H1 (cell line): ENCODE results near the gene CUTA. TPM values are rescaled to one million over a fixed set of nuclear protein-coding genes. Genes with fewer than 3 reads are reported as not detected.

Experiments
- CTCF ChIA-PET: fragments of 300-600 bp; sonication (Branson Sonifier 250); formaldehyde crosslinking; loops from one replicate; lab custom pipeline; 2021; ENCODE audit not compliant: partially characterized antibody; lab: Charles Lee
- POLR2A ChIA-PET: fragments of 300-600 bp; sonication (Branson Sonifier 250); formaldehyde crosslinking; loops from one replicate; lab custom pipeline; 2021; ENCODE audit warnings: inconsistent platforms; ENCODE audit not compliant: partially characterized antibody; lab: Charles Lee
- DNase-seq, 2 experiments: peaks; one replicate each; pipeline versions ENCODE4 v3.0.0 to v3.0.0-alpha.2; 2010 to 2022; ENCODE audit warnings: low spot score in 2 of 2, low read depth in 1 of 2, mixed read lengths in 1 of 2
- FAIRE-seq: peaks from 2 replicates; lab custom pipeline; 2011; peaks lifted over from hg19 to GRCh38; lab: Jason Lieb, UNC
- H2AFZ ChIP-seq: 2 replicates; pipeline ENCODE4 v1.8.1; 2012; ENCODE audit warnings: low read length, inconsistent platforms
- H2AK5ac ChIP-seq: 2 replicates; pipeline ENCODE4 v1.6.1; 2013; ENCODE audit warnings: low read depth, low read length
- H2BK120ac ChIP-seq: replicated peaks from 2 replicates; pipeline ENCODE3; 2013; ENCODE audit warnings: low read depth, low read length, inconsistent platforms
- H2BK12ac ChIP-seq: 2 replicates; pipeline ENCODE4 v1.6.1; 2013; ENCODE audit warnings: low read depth, low read length
- H2BK15ac ChIP-seq: 2 replicates; pipeline ENCODE4 v1.6.1; 2013; ENCODE audit warnings: low read length
- H2BK20ac ChIP-seq: 2 replicates; pipeline ENCODE4 v1.6.1; 2013; ENCODE audit warnings: low read length
- H2BK5ac ChIP-seq: 2 replicates; pipeline ENCODE4 v1.6.1; 2013; ENCODE audit warnings: low read depth, low read length
- H3K14ac ChIP-seq: 2 replicates; pipeline ENCODE4 v1.6.1; 2013; ENCODE audit warnings: inconsistent platforms; ENCODE audit not compliant: insufficient read length
- H3K18ac ChIP-seq: 2 replicates; pipeline ENCODE4 v1.6.1; 2013; ENCODE audit warnings: low read length; ENCODE audit errors: extremely low read depth
- H3K23ac ChIP-seq: 2 replicates; pipeline ENCODE4 v1.6.1; 2013; ENCODE audit warnings: inconsistent platforms; ENCODE audit not compliant: insufficient read length
- H3K23me2 ChIP-seq: 2 replicates; pipeline ENCODE4 v1.6.1; 2013; ENCODE audit warnings: low read depth, low read length
- H3K27ac ChIP-seq: 2 replicates; pipeline ENCODE4 v1.6.1; 2011; ENCODE audit warnings: low read depth, low read length, inconsistent platforms
- H3K27me3 ChIP-seq, 4 experiments: replicated peaks in 1 of 4; 1 replicate in 1 of 4; 2 replicates in 3 of 4; pipeline versions ENCODE4 v1.6.1 to v1.8.1; 2011 to 2013; ENCODE audit warnings: low read length in 3 of 4, mild to moderate bottlenecking in 3 of 4, inconsistent platforms in 2 of 4, mixed read lengths in 2 of 4, moderate library complexity in 1 of 4; ENCODE audit not compliant: control insufficient read depth in 3 of 4, insufficient read depth in 3 of 4; ENCODE audit errors: extremely low read depth in 1 of 4
- H3K36me3 ChIP-seq, 4 experiments: 2 replicates each; pipeline versions ENCODE4 v1.6.1 to v1.8.1; 2011 to 2013; ENCODE audit warnings: mild to moderate bottlenecking in 4 of 4, low read length in 3 of 4, moderate library complexity in 2 of 4, control low read depth in 1 of 4, inconsistent platforms in 1 of 4; ENCODE audit not compliant: insufficient read depth in 4 of 4, control insufficient read depth in 2 of 4
- H3K4ac ChIP-seq: replicated peaks from 2 replicates; pipeline ENCODE3; 2013; ENCODE audit warnings: low read length, low read depth, mixed read lengths, inconsistent platforms; ENCODE audit not compliant: insufficient read length
- H3K4me1 ChIP-seq, 4 experiments: replicated peaks in 1 of 4; 1 replicate in 1 of 4; 2 replicates in 3 of 4; pipeline versions ENCODE4 v1.6.1 to v1.8.1; 2011 to 2013; ENCODE audit warnings: low read length in 3 of 4, inconsistent platforms in 2 of 4, mixed read lengths in 1 of 4; ENCODE audit not compliant: insufficient read depth in 4 of 4, control insufficient read depth in 3 of 4
- H3K4me2 ChIP-seq, 2 experiments: 2 replicates each; pipeline versions ENCODE4 v1.6.1 to v1.8.1; 2011 to 2013; ENCODE audit warnings: low read depth in 2 of 2, low read length in 2 of 2, control low read depth in 1 of 2, inconsistent platforms in 1 of 2, mild to moderate bottlenecking in 1 of 2; ENCODE audit not compliant: insufficient read depth in 1 of 2
- H3K4me3 ChIP-seq, 4 experiments: fragments of 200-600, 300-600 bp in 1 of 4; sonication (generic), shearing (Covaris generic), sonication (Bioruptor Twin) in 1 of 4; 2 replicates each; pipeline versions ENCODE4 v1.5.1 to v1.8.1; 2011 to 2016; ENCODE audit warnings: low read length in 4 of 4, low read depth in 3 of 4, control low read depth in 2 of 4, inconsistent platforms in 2 of 4, mild to moderate bottlenecking in 2 of 4, mixed read lengths in 1 of 4, moderate library complexity in 1 of 4; ENCODE audit not compliant: insufficient read depth in 2 of 4; ENCODE audit errors: extremely low read depth in 1 of 4
- H3K56ac ChIP-seq: replicated peaks from 2 replicates; pipeline ENCODE3; 2013; ENCODE audit warnings: low read depth, mild to moderate bottlenecking, mixed read lengths, low read length, inconsistent platforms; ENCODE audit not compliant: insufficient read length
- H3K79me1 ChIP-seq: 2 replicates; pipeline ENCODE4 v1.6.1; 2013; ENCODE audit warnings: low read depth, low read length, control low read depth
- H3K79me2 ChIP-seq, 2 experiments: 2 replicates each; pipeline versions ENCODE4 v1.6.1 to v1.8.1; 2012 to 2013; ENCODE audit warnings: low read length in 2 of 2, mild to moderate bottlenecking in 2 of 2, inconsistent platforms in 1 of 2; ENCODE audit not compliant: insufficient read depth in 2 of 2, control insufficient read depth in 1 of 2
- H3K9ac ChIP-seq, 4 experiments: replicated peaks in 1 of 4; 1 replicate in 1 of 4; 2 replicates in 3 of 4; pipeline versions ENCODE4 v1.6.1 to v1.8.1; 2011 to 2013; ENCODE audit warnings: low read depth in 3 of 4, low read length in 3 of 4, control low read depth in 2 of 4, mild to moderate bottlenecking in 2 of 4, moderate library complexity in 2 of 4, inconsistent platforms in 1 of 4; ENCODE audit errors: extremely low read depth in 1 of 4
- H3K9me3 ChIP-seq, 2 experiments: 2 replicates each; pipeline versions ENCODE4 v1.6.1 to v1.8.1; 2012 to 2013; ENCODE audit warnings: mild to moderate bottlenecking in 2 of 2, moderate library complexity in 2 of 2, control low read depth in 1 of 2, inconsistent platforms in 1 of 2, low read depth in 1 of 2, low read length in 1 of 2, mixed read lengths in 1 of 2; ENCODE audit not compliant: insufficient read depth in 2 of 2
- H4K20me1 ChIP-seq, 2 experiments: replicated peaks in 1 of 2; 2 replicates each; pipeline versions ENCODE3 to v1.8.1; 2011 to 2013; ENCODE audit warnings: inconsistent platforms in 2 of 2, low read length in 2 of 2, mild to moderate bottlenecking in 1 of 2; ENCODE audit not compliant: insufficient read depth in 2 of 2, control insufficient read depth in 1 of 2
- H4K5ac ChIP-seq: 2 replicates; pipeline ENCODE4 v1.6.1; 2013; ENCODE audit warnings: low read length, low read depth, mixed read lengths, inconsistent platforms; ENCODE audit not compliant: insufficient read length
- H4K8ac ChIP-seq: 2 replicates; pipeline ENCODE4 v1.8.0; 2013; ENCODE audit warnings: mild to moderate bottlenecking, moderate library complexity, low read length, inconsistent platforms; ENCODE audit not compliant: insufficient read depth; ENCODE audit errors: extremely low read depth
- H4K91ac ChIP-seq: replicated peaks from 2 replicates; pipeline ENCODE3; 2013; ENCODE audit warnings: low read length, mixed read lengths, inconsistent platforms; ENCODE audit not compliant: insufficient read length
- ASH2L ChIP-seq: fragments of 200-600, 300-600 bp; sonication (generic); IDR thresholded peaks from one replicate; pipeline ENCODE4 v1.7.1; 2017; ENCODE audit warnings: low read length
- POLR2A ChIP-seq, 2 experiments: IDR thresholded peaks; 1 replicate in 1 of 2; 2 replicates in 1 of 2; pipeline ENCODE4 v1.6.1; 2011; ENCODE audit warnings: low read depth in 2 of 2, low read length in 2 of 2, mild to moderate bottlenecking in 2 of 2; ENCODE audit errors: control extremely low read depth in 1 of 2
- POLR2AphosphoS5 ChIP-seq: IDR thresholded peaks from 2 replicates; pipeline ENCODE4 v1.6.1; 2011; ENCODE audit warnings: low read depth, low read length
- WGBS, 2 experiments: shearing (Covaris generic) in 1 of 2; methylation state at CpG; one replicate each; pipeline versions ENCODE4 v1.1.6 to v1.1.7; 2013 to 2015; ENCODE audit warnings: low lambda C conversion rate in 2 of 2, mixed read lengths in 2 of 2, inconsistent platforms in 1 of 2, low coverage in 1 of 2, missing lambda C conversion rate in 1 of 2; ENCODE audit not compliant: insufficient replicate concordance in 2 of 2, insufficient coverage in 1 of 2, insufficient read length in 1 of 2; ENCODE audit errors: extremely low coverage in 1 of 2, missing lambda C conversion rate in 1 of 2; 5-methylcytosine and 5-hydroxymethylcytosine counted together
- polyA plus RNA-seq, 7 experiments: library from polyadenylated mRNA; depleted of rRNA in 3 of 7; stranded (reverse) in 5 of 7; unstranded in 2 of 7; fragments of >200 nt in 5 of 7; fragments of 200-250 nt in 2 of 7; gene quantifications; 1 replicate in 5 of 7; 2 replicates in 1 of 7; 4 replicates in 1 of 7; pipeline versions ENCODE4 v1.2.1 to v1.2.3, GENCODE V29; 2011 to 2013; ENCODE audit warnings: missing spikeins in 2 of 7, mixed read lengths in 2 of 7
- total RNA-seq: library from RNA; stranded (reverse); fragmentation: NEBNext Ultra II Directional; extraction: Animal tissue kit (Norgen Biotek cat#: 25700); gene quantifications from 2 replicates; pipeline ENCODE4 v1.2.1, GENCODE V29; 2021

The CUTA gene
- total and polyA plus RNA-seq, 2 of the 8 experiments (the other 6 are each of a cell fraction or from before 2014, with no cell fraction given) = 297 to 460 TPM

DNA sequence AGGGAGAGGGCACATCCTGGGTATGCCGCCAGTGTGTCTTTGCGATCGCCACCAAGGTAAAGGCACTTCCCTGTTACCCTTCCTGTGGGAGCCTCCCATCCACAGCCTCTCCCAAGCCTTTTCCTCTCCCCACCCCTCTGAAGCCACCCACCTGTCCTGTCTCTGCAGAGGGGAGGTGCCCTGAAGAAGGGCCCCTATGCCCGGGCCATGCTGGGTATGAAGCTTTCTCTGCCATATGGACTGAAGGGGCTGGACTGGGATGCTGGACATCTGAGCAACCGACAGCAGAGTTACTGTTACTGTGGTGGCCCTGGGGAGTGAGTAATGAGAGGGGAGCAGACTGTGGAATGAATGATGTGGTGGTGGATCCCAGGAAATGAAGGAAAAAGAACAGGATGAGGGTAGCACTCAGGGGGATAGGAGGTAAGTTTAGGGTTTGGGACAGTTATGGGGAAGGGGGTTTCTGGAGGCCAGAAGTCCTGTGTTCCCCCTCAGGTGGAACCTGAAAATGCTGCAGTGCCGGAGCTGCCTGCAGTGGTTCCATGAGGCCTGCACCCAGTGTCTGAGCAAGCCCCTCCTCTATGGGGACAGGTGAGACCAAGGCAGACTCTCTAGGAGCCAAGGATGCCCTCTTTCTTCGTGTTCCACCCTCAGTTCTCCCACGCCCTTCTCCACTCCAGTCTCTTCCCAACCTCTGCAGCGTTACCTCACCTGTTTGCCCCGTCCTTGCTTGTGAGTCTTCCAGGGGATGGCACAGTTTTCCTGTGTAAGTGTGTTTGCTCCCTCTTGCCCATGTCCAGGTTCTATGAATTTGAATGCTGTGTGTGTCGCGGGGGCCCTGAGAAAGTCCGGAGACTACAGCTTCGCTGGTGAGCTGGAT, 4.4 kb downstream of the CUTA start:
- Histone ChIP-seq H2BK20ac (no peak overlapping the region), H3K14ac (no peak overlapping the region), H3K36me3 (peaks cover 7 to 45% (median 29%) of the 10 kb centered on the region in 4 experiments; a peak in 7 of 8 replicates), H4K5ac (no peak overlapping the region), H3K4me3 (no peak overlapping the region), H3K9me3 (no peaks in the 10 kb centered on the region), H3K79me2 (peaks cover 11 to 36% of the 10 kb centered on the region in 2 experiments), H2BK120ac (no peak overlapping the region), H3K4me1 (peaks cover 1 to 22% (median 10%) of the 10 kb centered on the region in 4 experiments), H3K27ac (no peak overlapping the region), H3K4ac (no peak overlapping the region), H3K23ac (no peak overlapping the region), H3K4me2 (no peak overlapping the region), H2BK5ac (0 out of 2 replicates have a peak overlapping the region, but pooled peaks have one; percentile 16), H3K9ac (no peak overlapping the region), H3K56ac (no peak overlapping the region), H3K18ac (no peak overlapping the region), H3K23me2 (peaks cover 18% of the 10 kb centered on the region), H4K20me1 (peaks cover 4 to 17% of the 10 kb centered on the region in 2 experiments), H3K79me1 (peaks cover 9% of the 10 kb centered on the region; the same call in 1 of the 2 replicates), H2AFZ (no peak overlapping the region), H4K8ac (no peak overlapping the region), H3K27me3 (no peaks in the 10 kb centered on the region), H2BK12ac (no peak overlapping the region), H2BK15ac (no peak overlapping the region), H2AK5ac (no peak overlapping the region), H4K91ac (no peak overlapping the region)
- no peak for FAIRE-seq
- no peak for TF ChIP-seq ASH2L
- TF ChIP-seq POLR2AphosphoS5 = peak; percentile 51
- peak in 1 of 2 experiments; percentile 48; a peak in 2 of 3 replicates for TF ChIP-seq POLR2A (IDR thresholded peaks at IDR 0.05; ENCODE audit: control extremely low read depth in 1 of 2, low read depth in 2 of 2, low read length in 2 of 2)
- DNase-seq = no peak
- POLR2A ChIA-PET = interaction anchor here (0.7 to 2.4 kb wide), 6 partner anchors 9 to 136 kb away, joined by 3 to 12 read pairs (median 5); no protein-coding TSS in a partner anchor
- 92% methylated on average over 14 of the region's 14 CpGs; no CpG with 5 or more reads in 1 of the 2 experiments for WGBS, 2 experiments
- CTCF ChIA-PET = interaction anchor here (2.1 to 5.7 kb wide), 3 partner anchors 12 to 18 kb away, joined by 8 to 37 read pairs (median 10); no protein-coding TSS in a partner anchor
